Vagina (tissue), 2 donors: ENCODE results near the gene FIZ1. TPM values are rescaled to one million over a fixed set of nuclear protein-coding genes. Genes with fewer than 3 reads are reported as not detected.

Source experiments
- DNase-seq, 2 donors: peaks; one replicate each; pipeline ENCODE4 v3.0.0-alpha.2; 2017; ENCODE audit errors: extremely low spot score in 2 of 2
- H3K27ac ChIP-seq: fragments of 200-600 bp; sonication (generic); one replicate; pipeline ENCODE4 v1.5.1; 2019
- H3K27me3 ChIP-seq: fragments of 200-600 bp; sonication (generic); one replicate; pipeline ENCODE4 v1.5.1; 2019
- H3K36me3 ChIP-seq, 2 donors: fragments of 200-600 bp; sonication (generic); one replicate each; pipeline ENCODE4 v1.5.1; 2017 to 2019
- H3K4me1 ChIP-seq: fragments of 200-600 bp; sonication (generic); one replicate; pipeline ENCODE4 v1.5.1; 2019
- H3K4me3 ChIP-seq, 2 donors: fragments of 200-600 bp; sonication (generic); 1 replicate in 1 of 2; 2 replicates in 1 of 2; pipeline ENCODE4 v1.5.1; 2016 to 2019
- H3K9me3 ChIP-seq: fragments of 200-600 bp; sonication (generic); one replicate; pipeline ENCODE4 v1.5.1; 2019
- POLR2A ChIP-seq, 2 donors: fragments of 450-650 bp; IDR thresholded peaks; one replicate each; pipeline ENCODE4 v1.6.1; 2017; ENCODE audit warnings: antibody characterized with exemption in 2 of 2, mild to moderate bottlenecking in 2 of 2, moderate library complexity in 2 of 2
- POLR2AphosphoS5 ChIP-seq, 2 donors: sonication (generic); formaldehyde crosslinking; IDR thresholded peaks; one replicate each; pipeline ENCODE4 v1.9.0; 2017; ENCODE audit warnings: antibody characterized with exemption in 2 of 2, mild to moderate bottlenecking in 2 of 2, low read depth in 1 of 2; ENCODE audit not compliant: insufficient read depth in 1 of 2
- intact Hi-C: fragments of 100-400 bp; cut with DNase I; formaldehyde crosslinking; loops from one replicate; pipeline ENCODE4 v1.15.1; 2023
- total RNA-seq: library from RNA; depleted of rRNA; stranded (reverse); fragments of >200 nt; gene quantifications from one replicate; pipeline ENCODE4 v1.2.3, GENCODE V29; 2016
- TF ChIP-seq, protein P1 (sequence below), 3 experiments: fragments of 450-650 bp in 2 of 3; fragments of 200-600 bp in 1 of 3; sonication (generic) in 1 of 3; IDR thresholded peaks; one replicate each; pipeline ENCODE4 v1.5.1; 2017 to 2019; ENCODE audit warnings: antibody characterized with exemption in 3 of 3, mild to moderate bottlenecking in 2 of 3, moderate library complexity in 2 of 3

FIZ1 gene
- total RNA-seq, 1 donor from 2014 or later = 5.4 TPM

GRCh38 chr19:55581145-55581822 lies 18.0 kb downstream of the FIZ1 start:
- DNase-seq = no peak
- Histone ChIP-seq H3K4me1 (peaks cover 33% of the 10 kb centered on the region), H3K9me3 (no peaks in the 10 kb centered on the region), H3K36me3 (peaks cover 0 to 7% of the 10 kb centered on the region in 2 donors), H3K27ac (peak overlapping the region; percentile 96), H3K27me3 (no peaks in the 10 kb centered on the region), H3K4me3 (peak overlapping the region; percentile 96)
- intact Hi-C loops = no loop called here
- TF ChIP-seq POLR2A (IDR thresholded peaks at IDR 0.05) = no peak
- TF ChIP-seq POLR2AphosphoS5 (IDR thresholded peaks at IDR 0.05; ENCODE audit: insufficient read depth in 1 of 2, low read depth in 1 of 2) = no peak
- TF ChIP-seq, protein P1, sequence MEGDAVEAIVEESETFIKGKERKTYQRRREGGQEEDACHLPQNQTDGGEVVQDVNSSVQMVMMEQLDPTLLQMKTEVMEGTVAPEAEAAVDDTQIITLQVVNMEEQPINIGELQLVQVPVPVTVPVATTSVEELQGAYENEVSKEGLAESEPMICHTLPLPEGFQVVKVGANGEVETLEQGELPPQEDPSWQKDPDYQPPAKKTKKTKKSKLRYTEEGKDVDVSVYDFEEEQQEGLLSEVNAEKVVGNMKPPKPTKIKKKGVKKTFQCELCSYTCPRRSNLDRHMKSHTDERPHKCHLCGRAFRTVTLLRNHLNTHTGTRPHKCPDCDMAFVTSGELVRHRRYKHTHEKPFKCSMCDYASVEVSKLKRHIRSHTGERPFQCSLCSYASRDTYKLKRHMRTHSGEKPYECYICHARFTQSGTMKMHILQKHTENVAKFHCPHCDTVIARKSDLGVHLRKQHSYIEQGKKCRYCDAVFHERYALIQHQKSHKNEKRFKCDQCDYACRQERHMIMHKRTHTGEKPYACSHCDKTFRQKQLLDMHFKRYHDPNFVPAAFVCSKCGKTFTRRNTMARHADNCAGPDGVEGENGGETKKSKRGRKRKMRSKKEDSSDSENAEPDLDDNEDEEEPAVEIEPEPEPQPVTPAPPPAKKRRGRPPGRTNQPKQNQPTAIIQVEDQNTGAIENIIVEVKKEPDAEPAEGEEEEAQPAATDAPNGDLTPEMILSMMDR (IDR thresholded peaks at IDR 0.05) = no peak

GRCh38 chr19:55580628-55581144 lies 18.6 kb downstream of the FIZ1 start, which contains the start of gene ZNF579:
TSS of gene ZNF579 (minus strand) at chr19:55580848. CDS start at chr19:55579639, 1,209 bp downstream.
- Histone ChIP-seq H3K9me3 (no peaks in the 10 kb centered on the region), H3K4me3 (peak within 1 kb of the TSS; percentile 96), H3K36me3 (peaks cover 0 to 7% of the 10 kb centered on the region in 2 donors), H3K27ac (peak within 1 kb of the TSS; percentile 96), H3K27me3 (no peaks in the 10 kb centered on the region), H3K4me1 (peaks cover 27% of the 10 kb centered on the region)
- TF ChIP-seq POLR2AphosphoS5 (IDR thresholded peaks at IDR 0.05; ENCODE audit: insufficient read depth in 1 of 2, low read depth in 1 of 2) (peak; percentile 15 to 48), POLR2A (IDR thresholded peaks at IDR 0.05) (no peak)
- TF ChIP-seq, protein P1 (IDR thresholded peaks at IDR 0.05) = no peak
- intact Hi-C loops = no loop called here
- no peak for DNase-seq

DNA sequence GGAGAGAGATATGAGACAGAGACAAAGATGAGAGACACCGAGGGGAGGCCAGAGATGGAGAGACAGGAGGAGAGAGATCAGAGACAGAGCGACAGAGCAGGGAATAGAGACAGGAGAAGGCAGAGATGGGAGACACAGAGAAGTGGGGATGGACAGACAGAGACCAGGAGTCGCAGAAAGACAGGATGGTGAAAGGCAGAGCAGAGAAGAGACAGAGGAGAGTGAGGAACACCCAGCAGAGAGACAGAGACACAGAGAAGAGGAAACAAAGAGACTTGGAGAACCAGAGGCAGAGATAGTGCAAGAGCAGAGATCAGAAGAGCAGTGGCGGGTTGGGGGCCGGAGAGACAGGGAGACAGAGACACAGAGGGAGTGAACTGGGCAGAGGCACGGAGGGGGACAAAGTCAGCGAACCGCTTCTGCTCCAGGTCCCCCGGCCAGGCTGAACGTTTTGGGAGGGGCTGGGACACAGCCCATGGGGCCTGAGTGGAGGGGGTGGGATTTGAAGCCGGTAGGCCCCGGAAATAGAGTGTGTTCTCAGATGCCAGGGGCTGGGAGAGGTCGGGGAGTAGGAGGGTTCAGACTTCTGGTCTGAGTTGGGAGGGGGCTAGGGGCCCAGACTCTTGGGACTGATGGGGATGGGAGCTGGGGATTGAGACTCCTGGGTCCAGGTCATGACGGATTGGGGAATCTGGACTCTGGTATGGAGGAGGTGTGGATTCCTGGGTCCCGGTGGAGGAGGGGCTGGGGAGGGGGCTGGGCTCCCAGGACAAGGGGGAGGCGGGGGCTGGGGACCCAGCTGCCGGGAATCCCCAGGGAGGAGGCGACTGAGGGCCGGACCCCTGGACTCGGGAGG lies 19.3 kb downstream of the FIZ1 start:
- Histone ChIP-seq H3K4me1 (peaks cover 23% of the 10 kb centered on the region), H3K27me3 (no peaks in the 10 kb centered on the region), H3K36me3 (peaks cover 0 to 7% of the 10 kb centered on the region in 2 donors), H3K9me3 (no peaks in the 10 kb centered on the region), H3K4me3 (peak overlapping the region; percentile 96), H3K27ac (peak overlapping the region; percentile 96)
- intact Hi-C loops = no loop called here
- TF ChIP-seq, protein P1 (IDR thresholded peaks at IDR 0.05) = no peak
- no peak for TF ChIP-seq POLR2A (IDR thresholded peaks at IDR 0.05)
- TF ChIP-seq POLR2AphosphoS5 (IDR thresholded peaks at IDR 0.05; ENCODE audit: insufficient read depth in 1 of 2, low read depth in 1 of 2) = no peak
- no peak for DNase-seq

DNA sequence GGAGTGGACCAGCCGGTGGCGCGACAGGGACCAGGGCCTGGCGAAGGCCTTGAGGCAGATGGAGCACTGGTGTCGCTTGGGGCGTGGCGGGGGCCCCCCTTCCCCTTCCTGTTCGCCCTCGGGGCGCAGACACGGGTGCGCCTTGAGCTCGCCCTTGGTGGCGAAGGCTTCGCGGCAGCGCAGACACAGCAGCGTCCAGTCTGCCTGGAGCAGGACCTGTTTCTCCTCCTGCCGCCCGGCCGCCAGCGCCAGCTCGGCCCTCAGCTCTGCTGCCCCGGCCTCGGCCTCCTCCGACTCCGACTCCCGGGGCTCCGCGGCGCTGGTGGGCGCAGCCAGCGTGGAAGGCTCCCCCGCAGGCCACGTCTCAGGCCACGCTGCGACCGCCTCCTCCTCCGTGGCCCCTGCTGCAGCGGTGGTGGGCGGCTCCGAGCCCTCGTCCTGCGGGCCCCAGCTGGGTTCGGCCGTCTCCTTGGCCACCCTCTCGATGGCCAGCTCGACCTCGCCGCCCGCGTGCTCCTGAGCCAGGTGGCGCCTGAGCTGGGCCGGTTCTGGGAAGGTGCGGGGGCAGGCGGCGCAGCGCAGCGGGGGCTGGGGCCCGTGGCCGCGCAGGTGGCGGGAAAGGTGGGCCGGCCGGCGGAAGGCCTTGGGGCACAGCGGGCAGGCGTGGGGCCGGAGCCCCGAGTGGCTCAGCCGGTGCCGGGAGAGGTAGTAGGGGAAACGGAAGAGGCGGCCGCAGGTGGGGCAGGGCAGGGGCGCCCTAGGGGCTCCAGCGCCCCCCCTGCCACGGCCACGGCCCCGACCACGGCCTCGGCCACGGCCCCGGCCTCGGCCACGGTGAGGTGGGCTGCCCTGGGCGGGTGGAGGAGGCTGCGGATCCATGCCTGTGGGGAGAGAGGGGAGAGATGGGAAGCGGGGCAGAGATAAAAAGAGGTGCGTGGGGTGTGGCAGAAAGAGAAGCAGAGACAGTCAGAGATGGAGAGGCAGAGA lies 20.3 kb downstream of the FIZ1 start:
- no peak for TF ChIP-seq POLR2A (IDR thresholded peaks at IDR 0.05)
- H3K27ac ChIP-seq = no peak overlapping the region
- DNase-seq = no peak

More for the DNA sequence above, 20.3 kb downstream of the FIZ1 start:
- H3K27me3 ChIP-seq = no peaks in the 10 kb centered on the region
- H3K36me3 ChIP-seq = peaks cover 0 to 7% of the 10 kb centered on the region in 2 donors
- H3K4me1 ChIP-seq = peaks cover 23% of the 10 kb centered on the region
- intact Hi-C loops = no loop called here
- no peaks in the 10 kb centered on the region for H3K9me3 ChIP-seq
- peak overlapping the region; percentile 96 for H3K4me3 ChIP-seq
